IPS DF 4.7 (cell line): ENCODE data around the gene HS1BP3.

Experiments
- DNase-seq: peaks from one replicate; pipeline ENCODE4 v3.0.0-alpha.2; 2013; ENCODE audit warnings: low spot score; ENCODE audit errors: extremely low read depth

HS1BP3 gene

GRCh38 chr2:20588918-20589871 lies 61.7 kb downstream of the HS1BP3 start:
- no peak for DNase-seq

DNA sequence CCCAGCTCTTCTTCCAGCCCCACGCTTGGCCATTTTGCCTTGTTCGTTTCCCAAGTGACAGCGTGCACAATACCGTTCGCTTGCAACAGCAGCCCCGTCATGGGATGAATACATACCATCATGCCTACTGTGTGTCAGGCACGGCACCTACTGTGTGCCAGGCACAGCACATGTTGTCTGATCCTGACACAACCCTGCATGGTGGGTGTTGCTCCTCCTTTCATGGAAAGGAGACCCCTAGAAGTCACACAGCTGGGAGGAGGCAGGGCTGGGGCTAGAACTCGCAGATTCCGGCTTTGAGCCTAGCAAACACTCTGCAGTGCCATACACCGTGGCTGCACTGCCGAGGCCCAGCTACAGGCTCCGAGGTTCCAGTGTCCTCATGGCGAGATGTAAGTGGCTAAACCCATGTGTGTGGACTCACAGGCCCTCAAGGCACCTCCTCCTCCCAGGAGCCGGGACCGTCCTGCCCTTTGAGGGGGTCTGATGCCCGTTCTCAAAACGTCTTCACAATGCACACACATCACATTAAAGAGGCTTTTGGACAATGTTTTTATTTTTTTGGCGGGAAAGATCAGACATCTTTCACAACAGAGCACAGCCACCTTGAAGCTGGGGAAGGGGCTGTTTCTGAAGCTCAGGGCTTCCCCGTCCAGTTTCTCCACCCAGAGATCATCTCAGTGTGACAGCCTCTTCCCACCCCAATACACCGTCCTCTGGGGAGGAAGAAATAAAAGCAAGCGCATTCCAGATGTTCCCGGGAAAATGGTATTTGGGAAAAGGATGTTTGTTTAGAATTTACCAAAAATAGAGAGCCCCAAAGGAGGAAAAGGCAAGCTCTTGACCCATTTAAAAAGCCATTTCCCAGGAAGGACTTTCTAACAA lies 64.9 kb downstream of the HS1BP3 start:
- DNase-seq: no peak

- DNase-seq: no peak
Measured at GRCh38 chr2:20585359-20585709, 65.6 kb downstream of the HS1BP3 start.

DNA sequence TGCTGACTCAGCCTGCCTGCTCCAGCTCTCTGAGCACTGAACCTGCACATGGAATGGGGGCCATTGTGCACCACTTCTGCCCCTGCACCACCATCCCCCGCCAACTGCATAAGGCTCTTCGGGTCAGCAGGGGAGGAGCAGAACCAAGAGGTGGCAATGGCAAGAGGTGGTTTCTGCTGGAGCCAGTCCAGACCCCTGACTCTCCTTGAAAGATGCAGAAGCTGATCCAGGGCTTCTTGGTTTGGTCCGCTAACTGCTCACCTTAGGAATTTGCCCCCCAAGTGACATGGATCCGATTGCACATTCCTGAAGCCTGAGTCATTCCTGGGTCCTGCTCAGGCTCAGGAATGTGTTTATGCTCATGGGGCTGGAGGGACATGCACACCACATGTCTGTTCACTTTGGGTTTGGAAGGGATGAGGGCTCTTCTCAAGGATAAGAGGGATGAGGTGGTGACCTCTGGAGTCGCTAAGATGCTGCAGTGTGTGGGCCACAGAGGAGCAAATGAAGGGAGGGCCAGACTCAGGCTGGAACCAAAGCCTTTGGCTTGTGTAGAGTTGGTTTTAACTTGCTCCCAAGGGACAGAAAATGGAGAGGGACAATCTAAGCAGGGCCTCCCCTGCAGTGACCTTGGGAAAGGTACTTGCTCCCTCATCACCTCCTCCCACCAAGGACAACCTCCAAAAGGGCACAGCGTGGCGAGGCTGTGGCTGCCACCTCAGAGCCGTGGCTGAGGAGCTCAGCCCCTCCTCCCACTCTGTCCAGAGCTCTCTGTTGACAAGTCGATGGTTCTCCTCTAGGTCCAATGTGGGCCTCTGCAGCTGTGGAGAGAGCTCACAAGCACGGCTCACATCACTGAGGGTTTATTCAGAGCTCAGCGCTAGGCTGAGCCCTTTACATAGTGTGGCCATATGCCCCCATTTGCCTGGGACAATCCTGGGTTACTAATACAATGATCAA lies 66.2 kb downstream of the HS1BP3 start:
- peak; percentile 91 for DNase-seq

DNA sequence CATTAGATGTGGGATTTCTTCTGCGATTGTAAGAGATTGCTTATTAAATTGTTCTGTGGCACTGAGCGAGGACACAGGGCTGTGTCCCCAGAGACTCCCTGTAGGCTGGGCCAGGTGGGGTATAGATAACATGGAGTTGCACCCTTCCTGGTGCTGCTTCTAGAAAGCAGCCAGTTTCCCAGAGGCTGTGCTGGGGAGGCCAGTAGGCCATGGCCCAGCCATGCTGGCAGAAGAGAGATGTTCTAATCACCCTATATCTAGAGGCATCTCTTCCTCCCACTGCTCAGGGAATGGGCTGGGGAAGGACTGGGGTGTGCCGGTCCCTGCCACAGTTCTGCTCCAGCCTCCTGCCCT lies 66.9 kb downstream of the HS1BP3 start:
- DNase-seq: no peak

GRCh38 chr2:20583425-20583881 lies 67.4 kb downstream of the HS1BP3 start:
- DNase-seq: no peak

GRCh38 chr2:20582600-20583221 lies 68.2 kb downstream of the HS1BP3 start:
- DNase-seq: no peak

DNA sequence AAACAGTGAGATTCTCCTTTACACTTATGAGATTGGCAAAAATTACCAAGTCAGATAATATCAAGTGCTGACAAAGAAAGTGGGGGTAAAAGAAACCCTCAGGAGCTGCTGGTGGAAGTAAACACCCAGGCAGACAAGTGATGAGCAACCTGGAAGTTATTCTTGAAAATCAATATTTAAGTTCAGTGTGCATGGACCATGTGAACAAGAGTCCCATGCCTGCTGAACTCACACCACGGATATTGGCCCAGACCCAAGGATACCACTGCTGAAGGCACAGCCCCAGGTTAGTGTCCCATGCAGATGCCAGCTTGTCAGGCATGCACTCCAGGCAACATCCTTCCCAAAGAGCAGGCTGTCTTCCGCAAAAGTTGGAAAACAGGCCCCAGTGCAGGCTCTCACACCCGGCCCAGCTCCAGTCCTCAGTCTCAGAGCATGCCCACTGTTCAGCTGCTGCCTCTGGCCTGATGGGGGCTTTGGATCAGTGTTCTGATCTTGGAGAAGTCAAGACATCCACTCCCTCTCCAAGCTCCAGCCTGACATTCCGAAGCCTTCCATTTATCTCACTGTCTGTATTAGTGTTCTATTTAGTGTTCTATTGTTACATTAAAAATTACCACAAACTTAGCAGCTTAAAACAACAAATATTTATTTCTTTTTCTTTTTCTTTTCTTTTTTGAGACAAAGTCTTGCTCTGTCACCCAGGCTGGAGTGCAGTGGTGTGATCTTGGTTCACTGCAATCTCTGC lies 70.0 kb downstream of the HS1BP3 start:
- no peak for DNase-seq

GRCh38 chr2:20579866-20580265 lies 71.0 kb downstream of the HS1BP3 start:
- no peak for DNase-seq

GRCh38 chr2:20578895-20579825 lies 71.7 kb downstream of the HS1BP3 start:
- DNase-seq: no peak

GRCh38 chr2:20578266-20578894 lies 72.5 kb downstream of the HS1BP3 start:
- DNase-seq: no peak

- DNase-seq: no peak
Measured at GRCh38 chr2:20577495-20578235, 73.2 kb downstream of the HS1BP3 start.

DNA sequence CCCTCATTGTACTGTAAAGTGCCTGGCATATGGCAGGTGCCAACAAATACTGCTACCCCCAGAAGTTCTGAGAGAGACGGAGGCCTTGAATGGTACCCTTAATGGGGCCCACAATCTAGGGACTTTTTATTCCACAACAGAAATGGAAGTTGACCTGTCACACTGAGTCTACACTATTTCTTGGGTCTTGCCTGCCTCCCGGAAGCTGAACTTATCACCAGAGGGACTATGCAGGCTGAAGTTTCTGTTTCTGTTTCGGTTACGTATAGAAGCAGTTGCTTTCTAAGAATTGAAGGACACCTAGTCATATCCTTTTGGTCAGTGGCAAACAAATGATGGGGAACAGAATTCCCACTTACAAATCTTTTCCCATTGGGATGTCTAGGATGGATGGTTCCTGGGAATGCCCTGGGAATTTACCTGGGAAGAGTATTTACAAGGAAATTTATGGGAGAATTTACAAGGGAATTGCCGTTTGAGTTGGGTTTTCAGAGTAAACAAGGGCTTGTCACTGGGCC lies 74.2 kb downstream of the HS1BP3 start:
- no peak for DNase-seq

DNA sequence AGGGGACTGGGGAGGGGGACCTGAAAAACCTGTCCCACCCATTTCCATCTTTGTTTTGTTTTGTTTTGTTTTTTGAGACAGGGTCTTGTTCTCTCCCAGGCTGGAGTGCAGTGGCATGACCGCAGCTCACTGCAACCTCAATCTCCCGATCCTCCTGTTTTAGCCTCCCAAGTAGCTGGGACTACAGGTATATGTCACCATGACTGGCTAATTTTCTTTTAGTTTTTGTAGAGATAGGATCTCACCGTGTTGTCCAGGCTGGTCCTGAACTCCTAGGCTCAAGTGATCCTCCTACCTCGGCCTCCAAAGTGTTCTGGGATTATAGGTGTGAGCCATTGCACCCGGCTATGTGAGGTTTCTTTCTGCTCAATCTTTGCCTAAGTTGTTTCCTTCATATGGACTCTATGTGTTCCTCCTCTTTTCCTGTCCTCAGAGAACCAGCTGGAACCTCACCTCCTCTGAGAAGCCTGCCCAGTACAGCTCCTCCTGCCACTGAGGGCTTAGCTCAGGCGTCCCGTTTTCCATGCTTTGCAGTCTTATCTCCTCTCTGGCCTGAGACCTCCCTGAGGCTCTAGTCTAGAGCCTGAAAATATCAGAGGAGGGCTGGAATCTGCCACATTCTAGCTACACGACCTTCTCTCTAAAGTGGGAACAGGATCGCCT lies 74.8 kb downstream of the HS1BP3 start:
- DNase-seq: no peak

DNA sequence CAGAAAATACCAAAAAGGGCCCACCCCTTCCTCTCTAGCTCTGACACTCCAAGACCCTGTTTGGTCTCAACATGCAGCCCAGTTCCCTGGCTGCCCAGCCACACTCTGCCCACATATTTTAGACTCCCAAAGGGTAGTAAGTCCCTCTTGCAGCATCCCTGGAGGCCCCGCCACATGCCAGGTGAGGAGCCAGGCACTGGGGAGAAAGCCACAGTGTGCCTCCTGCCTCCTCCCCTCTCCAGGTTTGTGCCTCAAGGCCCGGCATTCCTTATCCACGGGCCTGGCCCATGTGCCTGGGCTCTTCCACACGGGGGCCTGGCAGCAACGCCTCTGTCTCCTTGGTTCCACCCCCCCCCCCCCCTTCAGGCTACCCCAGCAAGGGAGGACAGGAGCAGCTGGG lies 75.5 kb downstream of the HS1BP3 start:
- DNase-seq: no peak

DNA sequence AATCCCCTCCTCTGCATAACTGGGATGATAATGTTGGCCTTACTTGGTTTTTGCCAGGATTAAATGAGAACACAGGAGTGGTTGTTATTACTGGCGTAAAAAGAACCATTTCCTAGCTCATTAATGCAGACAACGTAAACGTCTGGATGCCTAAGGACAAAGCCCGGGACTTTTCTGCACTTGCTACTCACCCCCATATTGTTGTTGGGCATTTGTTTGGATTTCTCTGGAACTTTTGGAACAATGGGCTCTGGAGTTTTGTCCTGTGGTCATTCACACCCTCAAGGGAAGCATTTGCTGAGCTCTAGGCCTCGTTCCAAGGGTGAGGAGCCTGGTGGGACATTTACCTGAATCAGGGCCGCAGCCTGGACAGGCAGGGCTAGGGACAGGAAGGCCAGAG lies 76.0 kb downstream of the HS1BP3 start:
- no peak for DNase-seq

GRCh38 chr2:20574423-20574911 lies 76.4 kb downstream of the HS1BP3 start:
- no peak for DNase-seq
